DMS 273 (cell line): ENCODE results near the gene ERVK3-1.

ENCODE experiments used
- DNase-seq: peaks from one replicate; lab custom pipeline; 2025; ENCODE audit not compliant: unreplicated experiment; lab: John Stamatoyannopoulos, UW

Gene ERVK3-1

GRCh38 chr19:58304255-58304654 is 922 bp upstream of the ERVK3-1 start:
- DNase-seq, result no peak

GRCh38 chr19:58304748-58305064 is 471 bp upstream of the ERVK3-1 start:
- peak; percentile 71 for DNase-seq

- peak; percentile 33 for DNase-seq
Observed at GRCh38 chr19:58305932-58306323, 751 bp downstream of the ERVK3-1 start.

GRCh38 chr19:58307736-58308135 is 2.6 kb downstream of the ERVK3-1 start:
- no peak for DNase-seq

- peak; percentile 14 for DNase-seq
Observed at GRCh38 chr19:58310685-58311084, 5.5 kb downstream of the ERVK3-1 start.

- peak; percentile 70 for DNase-seq
Observed at GRCh38 chr19:58311345-58311865, 6.2 kb downstream of the ERVK3-1 start.

GRCh38 chr19:58315580-58315979 is 10.4 kb downstream of the ERVK3-1 start:
- DNase-seq, result no peak

- DNase-seq, result peak; percentile 27
Observed at GRCh38 chr19:58317476-58318072, 12.4 kb downstream of the ERVK3-1 start.

GRCh38 chr19:58318297-58318696 is 13.1 kb downstream of the ERVK3-1 start:
- no peak for DNase-seq

GRCh38 chr19:58319241-58319640 is 14.1 kb downstream of the ERVK3-1 start:
- no peak for DNase-seq

GRCh38 chr19:58325311-58326022 is 20.3 kb downstream of the ERVK3-1 start:
- DNase-seq, result no peak

- DNase-seq, result no peak
Observed at GRCh38 chr19:58326501-58326913, 21.3 kb downstream of the ERVK3-1 start.

GRCh38 chr19:58326914-58327726 is 21.9 kb downstream of the ERVK3-1 start, which contains the start of gene ZSCAN22:
Gene ZSCAN22 (plus strand): TSS chr19:58326994. CDS start chr19:58334803, 7,809 bp downstream.
- DNase-seq, result peak; percentile 99

- DNase-seq, result peak; percentile 56
Observed at GRCh38 chr19:58328999-58329398, 23.8 kb downstream of the ERVK3-1 start.

GRCh38 chr19:58330458-58330857 is 25.3 kb downstream of the ERVK3-1 start:
- DNase-seq, result peak; percentile 68

GRCh38 chr19:58332697-58333096 is 27.5 kb downstream of the ERVK3-1 start:
- no peak for DNase-seq

GRCh38 chr19:58334691-58335249 is 29.6 kb downstream of the ERVK3-1 start:
- DNase-seq, result no peak

GRCh38 chr19:58335630-58336029 is 30.5 kb downstream of the ERVK3-1 start:
- no peak for DNase-seq

- DNase-seq, result no peak
Observed at GRCh38 chr19:58336216-58336615, 31.0 kb downstream of the ERVK3-1 start.

GRCh38 chr19:58336820-58337219 is 31.6 kb downstream of the ERVK3-1 start:
- DNase-seq, result no peak

- DNase-seq, result no peak
Observed at GRCh38 chr19:58338336-58338735, 33.2 kb downstream of the ERVK3-1 start.
